K562 (cell line): Measurements from ENCODE around the gene DUOXA2. TPM values are rescaled to one million over a fixed set of nuclear protein-coding genes. Genes with fewer than 3 reads are reported as not detected.

Experiments used
- ATAC-seq: fragments of 200-7000 bp; cut with Tn5 transposase; 3 replicates; pipeline ENCODE4 v1.9.1; 2020; ENCODE audit warnings: moderate library complexity
- BruUV-seq: library from RNA; stranded (reverse); fragments of 400-500 nt; replicated peaks from 2 replicates; lab custom pipeline; 2021; lab: Mats Ljungman, UMichigan
- CTCF ChIA-PET: fragments of 300-600 bp; formaldehyde crosslinking; extraction: SDS; loops from one replicate; lab custom pipeline; 2021; ENCODE audit warnings: low intra/inter-chr PET ratio; lab: Yijun Ruan, JAX
- POLR2A ChIA-PET: fragments of 300-600, 350-650 bp; sonication (Branson Sonifier 250); formaldehyde crosslinking; extraction: SDS; loops from one replicate; lab custom pipeline; 2021; ENCODE audit warnings: antibody characterized with exemption, inconsistent platforms; lab: Yijun Ruan, JAX
- DNase-seq, 4 experiments: peaks; one replicate each; pipeline versions ENCODE4 v3.0.0 to v3.0.0-alpha.2; 2011 to 2018; ENCODE audit warnings: low spot score in 3 of 4, mixed read lengths in 3 of 4; ENCODE audit errors: extremely low read depth in 1 of 4
- FAIRE-seq: peaks from 2 replicates; lab custom pipeline; 2011; peaks lifted over from hg19 to GRCh38; lab: Jason Lieb, UNC
- H2AFZ ChIP-seq: 2 replicates; pipeline ENCODE4 v1.6.0; 2011; ENCODE audit warnings: low read depth, low read length, control low read depth, inconsistent platforms
- H3K27ac ChIP-seq: fragments of 200-600 bp; 3 replicates; pipeline ENCODE4 v1.8.0; 2011; ENCODE audit warnings: low read depth, mild to moderate bottlenecking, control low read depth, inconsistent platforms, low read length, moderate library complexity, mixed read lengths; ENCODE audit errors: extremely low read depth
- H3K27me3 ChIP-seq, 2 experiments: fragments of 300-600 bp in 1 of 2; 2 replicates in 1 of 2; 3 replicates in 1 of 2; pipeline versions ENCODE4 v1.6.0 to v1.8.0; 2011; ENCODE audit warnings: inconsistent platforms in 2 of 2, low read length in 2 of 2, mild to moderate bottlenecking in 1 of 2, mixed read lengths in 1 of 2, moderate library complexity in 1 of 2; ENCODE audit not compliant: control insufficient read depth in 2 of 2, insufficient read depth in 2 of 2
- H3K36me3 ChIP-seq: fragments of 300-600 bp; 3 replicates; pipeline ENCODE4 v1.8.0; 2011; ENCODE audit warnings: mild to moderate bottlenecking, low read length, inconsistent platforms; ENCODE audit not compliant: control insufficient read depth, insufficient read depth
- H3K4me1 ChIP-seq, 2 experiments: fragments of 200-600 bp in 1 of 2; replicated peaks in 1 of 2; 2 replicates in 1 of 2; 3 replicates in 1 of 2; pipeline versions ENCODE4 v1.5.1 to v1.8.0; 2011; ENCODE audit warnings: inconsistent platforms in 2 of 2, low read length in 2 of 2, mild to moderate bottlenecking in 1 of 2, mixed read lengths in 1 of 2, moderate library complexity in 1 of 2; ENCODE audit not compliant: control insufficient read depth in 2 of 2, insufficient read depth in 2 of 2
- H3K4me2 ChIP-seq: 2 replicates; pipeline ENCODE4 v1.6.1; 2011; ENCODE audit warnings: low read length, control low read depth, inconsistent platforms, mixed read lengths; ENCODE audit not compliant: insufficient read depth
- H3K4me3 ChIP-seq: fragments of 200-600 bp; sonication (generic), shearing (Covaris generic); 2 replicates; pipeline ENCODE4 v1.5.1; 2016; ENCODE audit warnings: control low read depth, inconsistent platforms
- H3K79me2 ChIP-seq: fragments of 200-600 bp; 3 replicates; pipeline ENCODE4 v1.8.0; 2011; ENCODE audit warnings: low read length, inconsistent platforms; ENCODE audit not compliant: control insufficient read depth, insufficient read depth
- H3K9ac ChIP-seq, 2 experiments: 2 replicates each; pipeline versions ENCODE4 v1.6.0 to v1.6.1; 2011; ENCODE audit warnings: low read depth in 2 of 2, low read length in 2 of 2, control low read depth in 1 of 2, inconsistent platforms in 1 of 2, mild to moderate bottlenecking in 1 of 2, mixed read lengths in 1 of 2; ENCODE audit not compliant: insufficient read depth in 1 of 2
- H3K9me1 ChIP-seq: one replicate; pipeline ENCODE4 v1.6.0; 2011; ENCODE audit warnings: inconsistent platforms, mild to moderate bottlenecking, low read length, moderate library complexity; ENCODE audit not compliant: control insufficient read depth, insufficient read depth
- H3K9me3 ChIP-seq: replicated peaks from 2 replicates; pipeline ENCODE4 v1.5.1; 2011; ENCODE audit warnings: low read depth, low read length, inconsistent platforms; ENCODE audit not compliant: control insufficient read depth, insufficient read depth
- H4K20me1 ChIP-seq: replicated peaks from 2 replicates; pipeline ENCODE4 v1.6.1; 2011; ENCODE audit warnings: low read length, inconsistent platforms, mixed read lengths; ENCODE audit not compliant: control insufficient read depth, insufficient read depth
- EP400 ChIP-seq: fragments of 450-650 bp; IDR thresholded peaks from 2 replicates; pipeline ENCODE4 v1.6.1; 2017; ENCODE audit warnings: antibody characterized with exemption, mild to moderate bottlenecking, moderate library complexity
- ILK ChIP-seq: fragments of 450-650 bp; IDR thresholded peaks from 2 replicates; pipeline ENCODE4 v1.6.1; 2016; ENCODE audit warnings: missing genetic modification characterization, low read depth, mild to moderate bottlenecking, missing compliant biosample characterization, moderate library complexity, borderline replicate concordance
- LARP7 ChIP-seq: fragments of 450-650 bp; IDR thresholded peaks from 2 replicates; pipeline ENCODE4 v1.6.1; 2016
- SMARCB1 ChIP-seq: IDR thresholded peaks from 2 replicates; pipeline ENCODE4 v1.6.1; 2011; ENCODE audit warnings: improper control_type of control experiment, low read depth; ENCODE audit not compliant: insufficient read length
- SP1 ChIP-seq: sonication (generic); formaldehyde crosslinking; IDR thresholded peaks from 2 replicates; pipeline ENCODE4 v1.8.1; 2022; ENCODE audit warnings: mild to moderate bottlenecking, missing genetic modification reagents
- WGBS: fragments of 100-300 bp; shearing (Covaris generic); methylation state at CpG from one replicate; pipeline ENCODE4 v1.1.6; 2016; ENCODE audit warnings: low coverage, mixed read lengths; ENCODE audit not compliant: insufficient coverage; ENCODE audit errors: missing lambda C conversion rate; 5-methylcytosine and 5-hydroxymethylcytosine counted together
- in situ Hi-C: fragments of 300-500 bp; cut with MboI; formaldehyde crosslinking; loops from 4 replicates; pipeline ENCODE4 v1.15.0; 2018; ENCODE audit warnings: inconsistent platforms, mixed read lengths
- intact Hi-C: fragments of 100-400 bp; cut with micrococcal nuclease; formaldehyde crosslinking; loops from 2 replicates; pipeline ENCODE4 v1.14.2; 2022
- polyA plus RNA-seq, 8 experiments: library from polyadenylated mRNA; depleted of rRNA in 4 of 8; stranded (reverse) in 5 of 8; unstranded in 3 of 8; fragments of >200 nt; fragmentation: Nextera tagmentation in 2 of 8; fragmentation: Illumina TruSeq in 1 of 8; extraction: Ambion mirVana in 2 of 8; extraction: Trizol in 1 of 8; gene quantifications; 2 replicates each; pipeline versions ENCODE4 v1.2.1 to v1.2.3, GENCODE V29; 2011 to 2014; ENCODE audit warnings: inconsistent platforms in 1 of 8, missing spikeins in 1 of 8
- total RNA-seq, 7 experiments: library from RNA; depleted of rRNA in 6 of 7; stranded (reverse); fragments of >200 nt in 6 of 7; fragmentation: Illumina TruSeq in 2 of 7; extraction: Trizol in 2 of 7; gene quantifications; 2 replicates each; pipeline versions ENCODE4 v1.2.1 to v1.2.3, GENCODE V29; 2011 to 2021; ENCODE audit warnings: low replicate concordance in 1 of 7

The DUOXA2 gene
- total and polyA plus RNA-seq, 9 of the 15 experiments (the other 6 are each of a cell fraction or from before 2014, with no cell fraction given) = not detected

- BruUV-seq = no TSS peak
- TF ChIP-seq ILK (tag) = no peak
- no peak for TF ChIP-seq EP400
- TF ChIP-seq SMARCB1 = no peak
- no peak for TF ChIP-seq LARP7
- no peak for TF ChIP-seq SP1 (CRISPR knock-in tag)
- in situ Hi-C loops (no loop called here), intact Hi-C loops (no loop called here)
- DNase-seq (no peak), ATAC-seq (no peak), FAIRE-seq (no peak)
- Histone ChIP-seq H3K4me3 (no peak overlapping the region), H2AFZ (no peak overlapping the region), H3K27me3 (peaks cover 21 to 35% of the 10 kb centered on the region in 2 experiments), H3K9ac (no peak overlapping the region), H3K9me1 (no peaks in the 10 kb centered on the region), H3K4me1 (peaks cover 0 to 11% of the 10 kb centered on the region in 2 experiments; a peak in 2 of 5 replicates), H3K27ac (no peak overlapping the region), H3K9me3 (no peaks in the 10 kb centered on the region), H3K79me2 (no peaks in the 10 kb centered on the region), H3K36me3 (no peaks in the 10 kb centered on the region), H3K4me2 (no peak overlapping the region), H4K20me1 (no peaks in the 10 kb centered on the region)
- CTCF ChIA-PET = no interaction called here
- WGBS = under 1% methylated on average over 7 of the region's 7 CpGs
- POLR2A ChIA-PET = interaction anchor here (0.6 to 1.2 kb wide), 2 partner anchors 11 to 35 kb away, joined by 3 to 4 read pairs; no protein-coding TSS in a partner anchor
These were observed 19.9 kb downstream of the DUOXA2 start for GRCh38 chr15:45134046-45134445.
